K562 (cell line): ENCODE measurements around the gene CDCA4. TPM values are rescaled to one million over a fixed set of nuclear protein-coding genes. Genes with fewer than 3 reads are reported as not detected.
A peak's percentile ranks its signal among the peaks of the same experiment; 100 is the strongest.

Source experiments
- ATAC-seq: fragments of 200-7000 bp; cut with Tn5 transposase; 3 replicates; pipeline ENCODE4 v1.9.1; 2020; ENCODE audit warnings: moderate library complexity
- BruUV-seq: library from RNA; stranded (reverse); fragments of 400-500 nt; replicated peaks from 2 replicates; lab custom pipeline; 2021; lab: Mats Ljungman, UMichigan
- CTCF ChIA-PET: fragments of 300-600 bp; formaldehyde crosslinking; extraction: SDS; loops from one replicate; lab custom pipeline; 2021; ENCODE audit warnings: low intra/inter-chr PET ratio; lab: Yijun Ruan, JAX
- POLR2A ChIA-PET: fragments of 300-600, 350-650 bp; sonication (Branson Sonifier 250); formaldehyde crosslinking; extraction: SDS; loops from one replicate; lab custom pipeline; 2021; ENCODE audit warnings: antibody characterized with exemption, inconsistent platforms; lab: Yijun Ruan, JAX
- DNase-seq, 4 experiments: peaks; one replicate each; pipeline versions ENCODE4 v3.0.0 to v3.0.0-alpha.2; 2011 to 2018; ENCODE audit warnings: low spot score in 3 of 4, mixed read lengths in 3 of 4; ENCODE audit errors: extremely low read depth in 1 of 4
- FAIRE-seq: peaks from 2 replicates; lab custom pipeline; 2011; peaks lifted over from hg19 to GRCh38; lab: Jason Lieb, UNC
- H2AFZ ChIP-seq: 2 replicates; pipeline ENCODE4 v1.6.0; 2011; ENCODE audit warnings: low read depth, low read length, control low read depth, inconsistent platforms
- H3K27ac ChIP-seq: fragments of 200-600 bp; 3 replicates; pipeline ENCODE4 v1.8.0; 2011; ENCODE audit warnings: low read depth, mild to moderate bottlenecking, control low read depth, inconsistent platforms, low read length, moderate library complexity, mixed read lengths; ENCODE audit errors: extremely low read depth
- H3K27me3 ChIP-seq, 2 experiments: fragments of 300-600 bp in 1 of 2; 2 replicates in 1 of 2; 3 replicates in 1 of 2; pipeline versions ENCODE4 v1.6.0 to v1.8.0; 2011; ENCODE audit warnings: inconsistent platforms in 2 of 2, low read length in 2 of 2, mild to moderate bottlenecking in 1 of 2, mixed read lengths in 1 of 2, moderate library complexity in 1 of 2; ENCODE audit not compliant: control insufficient read depth in 2 of 2, insufficient read depth in 2 of 2
- H3K36me3 ChIP-seq: fragments of 300-600 bp; 3 replicates; pipeline ENCODE4 v1.8.0; 2011; ENCODE audit warnings: mild to moderate bottlenecking, low read length, inconsistent platforms; ENCODE audit not compliant: control insufficient read depth, insufficient read depth
- H3K4me1 ChIP-seq, 2 experiments: fragments of 200-600 bp in 1 of 2; replicated peaks in 1 of 2; 2 replicates in 1 of 2; 3 replicates in 1 of 2; pipeline versions ENCODE4 v1.5.1 to v1.8.0; 2011; ENCODE audit warnings: inconsistent platforms in 2 of 2, low read length in 2 of 2, mild to moderate bottlenecking in 1 of 2, mixed read lengths in 1 of 2, moderate library complexity in 1 of 2; ENCODE audit not compliant: control insufficient read depth in 2 of 2, insufficient read depth in 2 of 2
- H3K4me2 ChIP-seq: 2 replicates; pipeline ENCODE4 v1.6.1; 2011; ENCODE audit warnings: low read length, control low read depth, inconsistent platforms, mixed read lengths; ENCODE audit not compliant: insufficient read depth
- H3K4me3 ChIP-seq: fragments of 200-600 bp; sonication (generic), shearing (Covaris generic); 2 replicates; pipeline ENCODE4 v1.5.1; 2016; ENCODE audit warnings: control low read depth, inconsistent platforms
- H3K79me2 ChIP-seq: fragments of 200-600 bp; 3 replicates; pipeline ENCODE4 v1.8.0; 2011; ENCODE audit warnings: low read length, inconsistent platforms; ENCODE audit not compliant: control insufficient read depth, insufficient read depth
- H3K9ac ChIP-seq, 2 experiments: 2 replicates each; pipeline versions ENCODE4 v1.6.0 to v1.6.1; 2011; ENCODE audit warnings: low read depth in 2 of 2, low read length in 2 of 2, control low read depth in 1 of 2, inconsistent platforms in 1 of 2, mild to moderate bottlenecking in 1 of 2, mixed read lengths in 1 of 2; ENCODE audit not compliant: insufficient read depth in 1 of 2
- H3K9me1 ChIP-seq: one replicate; pipeline ENCODE4 v1.6.0; 2011; ENCODE audit warnings: inconsistent platforms, mild to moderate bottlenecking, low read length, moderate library complexity; ENCODE audit not compliant: control insufficient read depth, insufficient read depth
- H3K9me3 ChIP-seq: replicated peaks from 2 replicates; pipeline ENCODE4 v1.5.1; 2011; ENCODE audit warnings: low read depth, low read length, inconsistent platforms; ENCODE audit not compliant: control insufficient read depth, insufficient read depth
- H4K20me1 ChIP-seq: replicated peaks from 2 replicates; pipeline ENCODE4 v1.6.1; 2011; ENCODE audit warnings: low read length, inconsistent platforms, mixed read lengths; ENCODE audit not compliant: control insufficient read depth, insufficient read depth
- ELK1 ChIP-seq: sonication (generic); formaldehyde crosslinking; IDR thresholded peaks from 2 replicates; pipeline ENCODE4 v1.8.1; 2022; ENCODE audit warnings: missing genetic modification reagents
- FUS ChIP-seq: fragments of 200-400 bp; formaldehyde crosslinking; optimal IDR thresholded peaks from 2 replicates; pipeline ENCODE3; 2017; ENCODE audit warnings: low read depth, low read length
- PHB ChIP-seq: fragments of 250-450 bp; sonication (Bioruptor Pico); IDR thresholded peaks from 2 replicates; pipeline ENCODE4 v1.5.0; 2021
- RBFOX2 ChIP-seq: fragments of 200-400 bp; formaldehyde crosslinking; IDR thresholded peaks from 2 replicates; pipeline ENCODE4 v1.6.1; 2017; ENCODE audit warnings: low read depth, mild to moderate bottlenecking, low read length, moderate library complexity
- WGBS: fragments of 100-300 bp; shearing (Covaris generic); methylation state at CpG from one replicate; pipeline ENCODE4 v1.1.6; 2016; ENCODE audit warnings: low coverage, mixed read lengths; ENCODE audit not compliant: insufficient coverage; ENCODE audit errors: missing lambda C conversion rate; 5-methylcytosine and 5-hydroxymethylcytosine counted together
- in situ Hi-C: fragments of 300-500 bp; cut with MboI; formaldehyde crosslinking; loops from 4 replicates; pipeline ENCODE4 v1.15.0; 2018; ENCODE audit warnings: inconsistent platforms, mixed read lengths
- intact Hi-C: fragments of 100-400 bp; cut with micrococcal nuclease; formaldehyde crosslinking; loops from 2 replicates; pipeline ENCODE4 v1.14.2; 2022
- polyA plus RNA-seq, 8 experiments: library from polyadenylated mRNA; depleted of rRNA in 4 of 8; stranded (reverse) in 5 of 8; unstranded in 3 of 8; fragments of >200 nt; fragmentation: Nextera tagmentation in 2 of 8; fragmentation: Illumina TruSeq in 1 of 8; extraction: Ambion mirVana in 2 of 8; extraction: Trizol in 1 of 8; gene quantifications; 2 replicates each; pipeline versions ENCODE4 v1.2.1 to v1.2.3, GENCODE V29; 2011 to 2014; ENCODE audit warnings: inconsistent platforms in 1 of 8, missing spikeins in 1 of 8
- total RNA-seq, 7 experiments: library from RNA; depleted of rRNA in 6 of 7; stranded (reverse); fragments of >200 nt in 6 of 7; fragmentation: Illumina TruSeq in 2 of 7; extraction: Trizol in 2 of 7; gene quantifications; 2 replicates each; pipeline versions ENCODE4 v1.2.1 to v1.2.3, GENCODE V29; 2011 to 2021; ENCODE audit warnings: low replicate concordance in 1 of 7

CDCA4 gene
- total and polyA plus RNA-seq, 9 of the 15 experiments (the other 6 are each of a cell fraction or from before 2014, with no cell fraction given) = 6.6 to 44.2 (median 23.0) TPM

GRCh38 chr14:105015905-105016304, 5.0 kb downstream of the CDCA4 start:
- no TSS peak for BruUV-seq
- H2AFZ ChIP-seq = no peak overlapping the region
- H3K27ac ChIP-seq = peak overlapping the region; percentile 71; the same call in 2 of the 3 replicates
- WGBS = 31% methylated on average over 5 of the region's 6 CpGs
- ChIA-PET CTCF (no interaction called here), POLR2A (interaction anchor here (0.6 to 4.0 kb wide), 2 partner anchors 10 to 264 kb away, joined by 3 to 28 read pairs; no protein-coding TSS in a partner anchor)
- intact Hi-C loops = loop anchor here (5.0 kb wide), 1 partner anchor 39 kb away; the partner anchor contains the start of gene AHNAK2
- H3K27me3 ChIP-seq = no peaks in the 10 kb centered on the region
- H3K36me3 ChIP-seq = peaks cover 51% of the 10 kb centered on the region; the same call in 2 of the 3 replicates
- DNase-seq (no peak), FAIRE-seq (no peak), ATAC-seq (no peak)
- TF ChIP-seq ELK1 (CRISPR knock-in tag) (no peak), PHB (CRISPR knock-in tag) (no peak), RBFOX2 (0 out of 2 replicates have a peak, but pooled peaks have one; percentile 5), FUS (no peak)
- peak overlapping the region; percentile 14; the same call in 1 of the 2 replicates for H3K4me3 ChIP-seq
- H3K79me2 ChIP-seq = peaks cover 100% of the 10 kb centered on the region
- peak overlapping the region; percentile 72 for H3K4me2 ChIP-seq
- H3K9ac ChIP-seq = peak overlapping the region; percentile 48 to 54; a peak in 2 of 4 replicates
- peaks cover 4% of the 10 kb centered on the region for H3K9me1 ChIP-seq
- peaks cover 52% of the 10 kb centered on the region for H4K20me1 ChIP-seq
- no peaks in the 10 kb centered on the region for H3K9me3 ChIP-seq
- H3K4me1 ChIP-seq = peaks cover 37 to 42% of the 10 kb centered on the region in 2 experiments
- in situ Hi-C loops = no loop called here
